Fibroblast of the aortic adventitia (primary cell): ENCODE measurements around the gene ZDHHC16. TPM values are rescaled to one million over a fixed set of nuclear protein-coding genes. Genes with fewer than 3 reads are reported as not detected.

ENCODE experiments used
- DNase-seq: peaks from one replicate; pipeline ENCODE4 v3.0.0-alpha.2; 2010; ENCODE audit warnings: low read depth
- H3K4me3 ChIP-seq: 2 replicates; pipeline ENCODE4 v1.5.1; 2011; ENCODE audit warnings: low read depth, mild to moderate bottlenecking, control low read depth, low read length, moderate library complexity
- CTCF ChIP-seq: IDR thresholded peaks from 2 replicates; pipeline ENCODE4 v1.5.1; 2011; ENCODE audit warnings: mild to moderate bottlenecking, low read length, control low read depth, inconsistent platforms; ENCODE audit not compliant: insufficient read depth
- small RNA-seq: library from RNA; depleted of rRNA; stranded (forward); fragments of <200 nt; gene quantifications from one replicate; pipeline ENCODE3, GENCODE V24; 2012
- total RNA-seq: library from RNA; depleted of rRNA; stranded (reverse); fragments of >200 nt; gene quantifications from 2 replicates; pipeline ENCODE4 v1.2.3, GENCODE V29; 2012; ENCODE audit warnings: low replicate concordance

The ZDHHC16 gene
- total RNA-seq, 1 donor: 45.5 TPM

DNA sequence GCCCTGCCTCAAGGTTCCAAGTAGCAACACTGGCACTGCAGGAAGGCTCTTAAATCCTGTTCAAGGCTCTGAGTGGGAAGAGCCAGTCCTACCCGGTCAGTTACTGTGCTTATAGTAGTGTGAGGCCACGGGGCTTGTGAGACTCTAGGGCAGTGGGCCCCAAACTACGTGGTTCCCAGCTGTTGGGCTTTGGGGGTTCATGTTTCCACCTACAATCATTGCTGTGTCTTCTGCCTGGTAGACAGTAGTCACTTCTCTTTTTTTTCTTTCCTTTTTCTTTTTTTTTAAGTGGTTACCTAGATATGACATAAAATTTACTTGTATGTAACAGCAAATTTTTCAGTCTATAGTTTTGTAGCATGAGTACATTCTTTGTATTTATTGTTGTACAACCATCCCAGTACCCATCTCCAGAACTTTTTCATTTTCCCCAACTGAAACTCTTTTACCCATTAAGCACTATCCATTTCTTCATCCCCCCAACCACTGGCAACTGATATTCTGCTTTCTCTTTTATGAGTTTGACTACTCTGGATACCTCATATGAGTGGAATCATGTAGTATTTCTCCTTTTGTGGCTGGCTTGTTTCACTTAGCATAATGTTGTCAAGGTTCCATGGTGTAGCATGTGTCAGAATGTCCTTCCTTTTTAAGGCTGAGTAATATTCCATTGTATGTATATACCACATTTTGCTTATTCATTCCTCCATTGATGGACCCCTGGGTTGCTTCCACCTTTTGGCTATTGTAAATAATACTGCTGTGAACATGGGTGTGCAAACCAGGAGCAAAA, 60.4 kb downstream of the ZDHHC16 start:
- DNase-seq: no peak
- TF ChIP-seq CTCF: no peak
- H3K4me3 ChIP-seq: no peak overlapping the region

Small RNA genes within 50 kb of the gene (small RNA-seq; reads per million reads assigned to genes)
- gene RF00019: not detected

Other genes with a start within 250 kb of the ZDHHC16 start
- 9.8 and 10.8 TPM in 2 replicates for gene ARHGAP19, start 153.5 kb upstream of the ZDHHC16 start, total RNA-seq
- gene FRAT1, start 126.9 kb upstream of the ZDHHC16 start, total RNA-seq: 1.5 and 5.6 TPM in 2 replicates
- gene FRAT2, start 111.4 kb upstream of the ZDHHC16 start, total RNA-seq: 5.2 and 6.8 TPM in 2 replicates
- 13.0 and 15.9 TPM in 2 replicates for gene RRP12, start 44.8 kb upstream of the ZDHHC16 start, total RNA-seq
- 107 and 362 TPM in 2 replicates for gene PGAM1, start 20.0 kb upstream of the ZDHHC16 start, total RNA-seq
- 29.8 and 50.3 TPM in 2 replicates for gene EXOSC1, start 169 bp upstream of the ZDHHC16 start, total RNA-seq
- 50.9 and 81.1 TPM in 2 replicates for gene MMS19, start 52.2 kb downstream of the ZDHHC16 start, total RNA-seq
- gene UBTD1, start 52.7 kb downstream of the ZDHHC16 start, total RNA-seq: 22.1 and 35.2 TPM in 2 replicates
- 0.27 and 0.57 TPM in 2 replicates for gene ANKRD2, start 126.6 kb downstream of the ZDHHC16 start, total RNA-seq
- gene HOGA1, start 138.2 kb downstream of the ZDHHC16 start, total RNA-seq: 0.08 and 0.72 TPM in 2 replicates
- not detected in 2 replicates for gene C10orf62, start 143.5 kb downstream of the ZDHHC16 start, total RNA-seq
- 6.5 and 10.1 TPM in 2 replicates for gene MORN4, start 187.3 kb downstream of the ZDHHC16 start, total RNA-seq
- gene PI4K2A, start 194.5 kb downstream of the ZDHHC16 start, total RNA-seq: 10.1 and 22.3 TPM in 2 replicates
- 20.2 TPM in 2 replicates for gene AVPI1, start 241.1 kb downstream of the ZDHHC16 start, total RNA-seq